UCSD-AML1 (cell line): ENCODE measurements around the gene LHPP.
"Not testable (repeated sequence)": the region's sequence is repeated elsewhere in the genome, so short reads cannot be mapped to it uniquely, and the experiment has no call there.

Experiments used
- DNase-seq: peaks from one replicate; lab custom pipeline; 2025; ENCODE audit not compliant: unreplicated experiment; lab: John Stamatoyannopoulos, UW

Gene LHPP

GRCh38 chr10:124569623-124570470 lies 108.2 kb downstream of the LHPP start:
- no peak for DNase-seq

- DNase-seq, result no peak
These were observed 109.0 kb downstream of the LHPP start for GRCh38 chr10:124570646-124571045.

- DNase-seq, result no peak
These were observed 111.1 kb downstream of the LHPP start for GRCh38 chr10:124572751-124573150.

DNA sequence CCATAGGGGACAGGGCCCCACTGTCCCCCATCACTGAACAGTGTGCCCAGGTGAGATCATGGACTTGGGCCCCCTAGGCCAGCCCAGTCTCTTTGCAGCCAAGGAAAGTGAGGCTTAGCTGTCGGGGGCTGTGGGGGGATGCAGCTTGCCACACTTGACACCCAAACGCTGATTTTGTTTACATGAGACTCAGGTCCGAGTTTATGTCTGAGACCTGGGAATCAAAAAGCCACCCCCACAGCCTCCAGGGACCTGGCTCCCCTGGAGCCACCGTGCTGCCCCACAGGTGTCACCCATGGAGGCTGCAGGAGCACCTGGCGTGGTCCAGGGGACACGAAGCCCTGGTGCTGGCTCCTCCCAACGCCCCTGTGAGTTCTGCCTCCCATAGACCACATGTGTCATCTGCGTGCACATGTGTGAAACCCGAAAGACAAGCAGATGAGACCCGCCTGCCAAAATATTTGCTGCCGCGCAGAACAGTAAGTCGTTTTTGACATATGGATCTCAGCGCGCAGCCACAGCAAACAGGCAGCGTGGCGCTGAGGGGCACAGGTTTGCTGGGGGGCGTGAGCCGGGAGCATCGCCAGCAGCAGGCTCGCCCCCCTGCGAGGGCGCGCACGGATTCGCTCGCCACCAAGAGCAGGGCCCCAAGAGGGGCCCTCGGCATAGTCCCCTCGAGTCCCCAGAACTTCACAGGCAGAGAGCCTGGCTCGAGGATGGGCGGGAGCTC lies 112.3 kb downstream of the LHPP start:
- no peak for DNase-seq

DNA sequence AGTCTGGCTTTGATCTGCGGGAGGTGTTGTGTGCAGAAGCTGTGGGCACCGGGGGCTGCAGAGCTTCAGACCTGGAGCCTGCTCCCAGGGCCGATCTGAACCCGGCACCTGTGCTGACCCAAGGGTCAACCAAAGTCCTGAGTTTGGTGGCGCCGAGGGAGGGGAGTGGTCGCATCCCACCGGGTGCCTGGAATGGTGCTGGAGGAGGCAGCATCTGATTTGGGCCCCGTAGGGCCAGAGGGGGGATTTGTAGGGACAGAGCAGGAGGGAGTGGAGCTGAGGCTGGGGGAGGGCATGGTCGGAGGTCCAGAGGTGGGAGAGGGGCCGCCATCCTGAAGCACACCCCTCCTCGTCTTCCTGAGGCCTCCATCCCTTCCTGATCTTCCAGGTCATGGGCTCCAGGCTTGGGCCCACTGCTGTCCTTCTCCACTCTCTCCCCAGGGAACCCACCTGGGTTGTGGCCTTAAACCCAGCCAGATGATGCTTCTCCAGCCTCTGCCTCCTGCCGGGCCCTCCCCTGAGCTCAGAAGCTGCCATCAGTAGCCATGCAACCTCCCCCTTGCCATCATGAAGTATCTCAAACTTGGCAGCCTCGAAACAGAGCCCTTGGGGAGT lies 112.9 kb downstream of the LHPP start:
- no peak for DNase-seq

DNA sequence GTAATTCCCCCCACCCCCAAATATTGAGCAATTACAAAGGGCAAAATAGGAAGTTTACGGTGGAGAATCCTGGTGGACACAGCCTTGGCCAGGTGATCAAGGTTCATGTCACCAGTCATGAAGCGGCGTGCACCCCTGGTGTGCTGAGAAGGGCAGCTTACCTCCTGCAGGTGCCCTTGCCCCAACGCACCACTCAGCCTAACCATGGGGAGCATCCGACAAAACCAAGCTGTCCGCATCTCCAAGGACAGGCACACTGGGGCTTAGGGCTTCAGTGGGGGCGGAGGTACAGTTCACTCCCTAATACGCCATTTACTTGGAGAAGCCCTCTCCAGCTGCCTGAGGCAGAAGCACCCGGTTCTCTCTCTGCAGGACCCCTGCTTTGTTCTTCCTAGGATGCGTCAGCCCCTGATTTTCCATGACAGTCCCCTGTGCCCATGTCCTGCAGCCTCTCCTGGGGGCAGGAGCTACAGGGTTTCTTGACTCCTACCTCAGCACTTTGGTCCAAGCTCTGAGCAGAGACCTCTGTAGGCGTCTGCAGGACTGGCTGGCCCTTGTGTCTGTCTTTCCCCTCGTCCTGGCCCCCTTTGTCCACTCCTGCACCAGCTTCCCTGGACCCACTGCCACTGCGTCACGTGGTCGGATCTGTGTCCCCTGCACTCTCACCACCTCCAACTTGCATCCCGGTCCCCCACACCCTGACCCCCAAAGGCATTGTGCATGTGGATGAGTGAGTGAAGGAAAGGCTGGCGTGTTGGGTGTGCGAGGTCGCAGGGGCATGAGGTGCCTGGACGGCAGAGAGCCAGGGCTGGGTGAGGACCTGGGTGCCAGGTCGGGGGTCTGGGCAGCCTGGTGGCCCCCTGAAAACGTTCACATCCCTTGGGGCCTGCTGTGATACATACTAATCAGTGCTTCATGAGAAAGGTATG lies 113.7 kb downstream of the LHPP start:
- no peak for DNase-seq

GRCh38 chr10:124576526-124577420 lies 115.2 kb downstream of the LHPP start:
- DNase-seq, result no peak

- no peak for DNase-seq
These were observed 116.0 kb downstream of the LHPP start for GRCh38 chr10:124577651-124578050.

DNA sequence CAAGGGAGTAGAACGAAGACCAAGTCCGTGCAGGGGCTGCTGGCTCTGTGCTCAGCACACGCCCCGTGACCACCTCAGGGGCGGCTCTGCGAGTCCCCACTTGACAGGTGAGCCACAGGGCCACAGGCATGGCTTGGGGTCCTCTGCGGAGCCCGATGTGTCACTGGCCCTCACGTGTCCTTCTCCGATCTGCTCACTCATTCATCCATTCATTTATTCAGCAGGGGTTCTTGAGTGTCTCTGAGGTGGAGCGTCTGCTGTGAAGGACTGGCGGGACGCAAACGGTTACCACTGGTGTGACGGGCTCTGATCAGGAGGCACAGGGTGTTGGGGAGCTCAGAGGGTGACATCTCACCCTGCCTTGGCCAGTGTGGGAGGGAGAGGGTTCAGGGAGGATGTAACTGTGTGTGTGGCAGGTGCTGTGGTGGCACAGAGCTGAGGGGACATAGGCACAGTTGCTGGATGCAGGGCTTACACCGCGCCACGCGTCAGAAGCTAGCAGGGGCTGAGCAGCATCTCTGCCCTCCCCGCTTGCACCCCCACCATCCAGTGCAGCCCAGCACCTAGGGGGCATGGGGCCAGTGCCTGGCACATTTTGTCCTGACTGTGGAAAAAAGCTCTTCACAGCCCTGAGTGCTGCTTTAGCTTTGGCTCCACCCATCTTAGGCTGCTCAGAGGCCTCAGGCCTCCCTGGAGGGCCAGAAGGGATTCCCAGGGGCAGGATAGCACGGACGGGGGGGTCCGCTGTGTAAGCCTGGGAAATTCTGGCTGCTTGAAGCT lies 116.8 kb downstream of the LHPP start:
- no peak for DNase-seq

DNA sequence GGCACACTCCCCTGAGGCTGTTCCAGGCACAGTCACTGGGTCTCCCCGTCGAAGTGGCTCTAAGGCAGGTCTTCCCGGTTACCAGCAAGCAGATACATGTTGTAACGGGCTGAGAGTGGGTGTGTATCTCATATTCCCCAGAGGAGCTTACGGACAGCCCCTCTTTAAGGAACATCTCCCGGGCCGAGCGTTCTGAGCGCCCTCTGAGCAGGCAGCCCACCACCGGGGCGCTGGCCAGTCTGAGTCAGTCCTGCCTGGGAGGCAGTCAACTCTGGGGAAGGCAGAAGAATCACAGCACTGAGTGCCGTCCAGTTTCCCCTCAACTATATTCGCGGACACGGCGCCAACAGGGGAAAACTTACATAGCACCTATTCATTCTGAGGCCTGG lies 117.4 kb downstream of the LHPP start:
- DNase-seq, result no peak

DNA sequence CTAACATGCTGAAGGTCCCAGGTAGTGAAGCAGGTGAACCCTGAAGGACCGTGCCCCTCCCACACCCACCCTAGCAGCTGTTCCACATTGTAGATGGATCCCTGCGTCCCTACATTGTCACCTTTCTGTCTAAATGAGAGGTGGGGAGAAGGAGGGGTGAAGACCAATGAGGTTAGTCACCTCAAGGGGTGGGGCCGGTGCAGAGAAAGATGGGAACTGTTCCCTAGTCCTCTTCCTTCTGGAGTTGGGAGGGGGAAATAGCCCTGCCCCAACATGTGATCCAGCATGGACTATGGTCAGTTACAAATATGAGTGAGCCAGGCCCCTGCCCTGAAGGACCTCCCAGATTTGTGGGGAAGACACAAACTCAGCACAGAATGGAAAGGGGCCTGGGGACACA lies 124.5 kb downstream of the LHPP start:
- DNase-seq, result no peak

- no peak for DNase-seq
These were observed 126.2 kb downstream of the LHPP start for GRCh38 chr10:124587811-124588211.

- DNase-seq, result not testable (repeated sequence)
These were observed 126.7 kb downstream of the LHPP start for GRCh38 chr10:124588341-124588735.

DNA sequence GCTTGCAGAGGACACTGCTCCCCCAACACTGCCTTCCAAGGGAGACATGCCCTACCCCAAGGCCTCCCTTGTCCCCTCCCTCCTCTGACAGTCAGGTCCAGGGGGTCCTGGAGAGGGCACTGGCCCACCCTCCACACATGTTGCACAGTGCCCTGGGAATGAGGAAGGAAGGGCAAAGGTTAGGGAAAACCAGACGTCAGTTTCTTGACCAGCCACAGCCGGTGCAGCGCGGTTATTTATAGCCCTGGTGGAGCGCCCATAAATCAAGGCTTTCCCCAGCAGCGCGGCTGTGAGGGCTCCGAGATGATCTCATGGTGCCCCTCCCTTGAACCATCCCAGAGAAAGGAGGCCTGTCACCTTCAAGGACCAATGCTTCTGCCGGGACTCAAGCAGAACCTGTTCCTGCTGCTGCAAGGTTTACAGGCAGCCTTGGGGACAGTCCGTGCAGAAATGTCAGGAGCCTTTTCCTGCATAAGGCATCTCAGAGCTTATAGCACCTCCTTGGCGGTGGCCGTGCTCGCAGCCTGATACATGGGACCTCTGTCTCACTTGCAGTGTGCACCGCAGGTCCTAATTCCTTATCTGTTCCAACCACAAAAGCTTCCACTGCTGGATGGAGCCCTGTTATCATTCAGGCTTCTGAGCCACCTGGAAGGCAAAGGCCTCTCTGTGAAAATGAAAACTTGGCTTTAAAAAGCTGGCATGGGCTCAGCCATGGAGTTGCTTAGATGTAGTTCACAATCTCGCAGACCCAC lies 127.3 kb downstream of the LHPP start:
- DNase-seq, result no peak

- DNase-seq, result no peak
These were observed 127.9 kb downstream of the LHPP start for GRCh38 chr10:124589491-124590041.

- DNase-seq, result no peak
These were observed 128.8 kb downstream of the LHPP start for GRCh38 chr10:124590216-124591122.

GRCh38 chr10:124591123-124591495 lies 129.5 kb downstream of the LHPP start:
- DNase-seq, result no peak
